Skeletal muscle satellite cell (primary cell): Measurements from ENCODE around the gene NIPSNAP3A.

ENCODE experiments used
- H3K27me3 ChIP-seq: 2 replicates; pipeline ENCODE4 v1.7.0; 2013; ENCODE audit warnings: low read length; ENCODE audit not compliant: control insufficient read depth, insufficient read depth
- H3K36me3 ChIP-seq: 2 replicates; pipeline ENCODE4 v1.7.0; 2013; ENCODE audit warnings: mild to moderate bottlenecking, control low read depth, low read length; ENCODE audit not compliant: insufficient read depth
- H3K4me1 ChIP-seq: 2 replicates; pipeline ENCODE4 v1.7.0; 2013; ENCODE audit warnings: low read length; ENCODE audit not compliant: control insufficient read depth, insufficient read depth
- H3K4me2 ChIP-seq: 2 replicates; pipeline ENCODE4 v1.7.0; 2013; ENCODE audit warnings: mild to moderate bottlenecking, low read length
- H3K4me3 ChIP-seq: 2 replicates; pipeline ENCODE4 v1.7.0; 2013; ENCODE audit warnings: low read length
- H3K9ac ChIP-seq: 2 replicates; pipeline ENCODE4 v1.7.0; 2013; ENCODE audit warnings: mild to moderate bottlenecking, low read depth, low read length, moderate library complexity
- H3K9me3 ChIP-seq: replicated peaks from 2 replicates; pipeline ENCODE4 v1.7.0; 2013; ENCODE audit warnings: mild to moderate bottlenecking, control low read depth, low read length

Gene NIPSNAP3A

DNA sequence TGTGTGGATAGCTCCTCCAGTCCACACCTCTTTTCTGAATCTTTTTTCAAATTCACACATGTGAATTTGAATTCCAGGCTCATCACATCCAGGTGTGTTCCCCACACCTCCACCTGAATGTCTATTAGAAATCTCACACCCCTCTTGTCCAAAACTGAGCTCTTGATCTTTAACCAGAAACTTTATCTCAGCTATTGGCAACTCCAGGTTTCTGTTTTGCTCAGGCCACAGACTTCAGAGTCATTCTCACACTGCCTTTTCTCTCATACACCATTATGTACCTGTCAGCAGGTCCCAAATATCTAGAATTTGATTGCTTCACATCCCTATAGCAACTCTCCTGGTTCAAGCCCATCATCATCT lies 28.1 kb downstream of the NIPSNAP3A start:
- H3K4me1 ChIP-seq: peaks cover 4% of the 10 kb centered on the region
- no peak overlapping the region for H3K9ac ChIP-seq
- H3K9me3 ChIP-seq: no peaks in the 10 kb centered on the region
- no peaks in the 10 kb centered on the region for H3K36me3 ChIP-seq
- H3K4me2 ChIP-seq: no peak overlapping the region
- H3K27me3 ChIP-seq: no peaks in the 10 kb centered on the region
- no peak overlapping the region for H3K4me3 ChIP-seq

DNA sequence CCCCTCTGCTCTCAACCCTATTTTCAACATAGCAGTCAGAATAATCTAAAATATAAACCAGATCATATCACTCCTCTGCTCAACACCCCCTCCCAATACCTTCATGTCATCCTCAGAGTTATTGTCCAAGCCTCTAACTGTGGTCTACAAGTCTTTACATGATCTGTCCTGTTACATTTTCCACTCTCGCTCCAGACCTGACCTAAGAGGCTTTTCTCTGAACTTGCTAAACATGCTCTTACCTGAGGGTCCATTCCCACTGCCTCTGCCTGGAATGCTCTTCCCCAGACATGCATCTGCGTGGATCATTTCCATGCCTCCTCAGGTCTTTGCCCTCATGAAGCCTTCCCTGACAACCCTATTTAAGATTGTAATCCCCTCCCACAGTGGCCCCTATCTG lies 28.5 kb downstream of the NIPSNAP3A start:
- no peak overlapping the region for H3K9ac ChIP-seq
- H3K4me2 ChIP-seq: no peak overlapping the region
- no peaks in the 10 kb centered on the region for H3K9me3 ChIP-seq
- H3K27me3 ChIP-seq: no peaks in the 10 kb centered on the region
- no peaks in the 10 kb centered on the region for H3K36me3 ChIP-seq
- no peak overlapping the region for H3K4me3 ChIP-seq
- peaks cover 4% of the 10 kb centered on the region for H3K4me1 ChIP-seq

- no peak overlapping the region for H3K4me2 ChIP-seq
- no peaks in the 10 kb centered on the region for H3K9me3 ChIP-seq
- no peaks in the 10 kb centered on the region for H3K27me3 ChIP-seq
- H3K4me3 ChIP-seq: no peak overlapping the region
- no peak overlapping the region for H3K9ac ChIP-seq
- H3K4me1 ChIP-seq: peaks cover 4% of the 10 kb centered on the region
- no peaks in the 10 kb centered on the region for H3K36me3 ChIP-seq
These were observed 29.3 kb downstream of the NIPSNAP3A start for GRCh38 chr9:104776797-104777196.

DNA sequence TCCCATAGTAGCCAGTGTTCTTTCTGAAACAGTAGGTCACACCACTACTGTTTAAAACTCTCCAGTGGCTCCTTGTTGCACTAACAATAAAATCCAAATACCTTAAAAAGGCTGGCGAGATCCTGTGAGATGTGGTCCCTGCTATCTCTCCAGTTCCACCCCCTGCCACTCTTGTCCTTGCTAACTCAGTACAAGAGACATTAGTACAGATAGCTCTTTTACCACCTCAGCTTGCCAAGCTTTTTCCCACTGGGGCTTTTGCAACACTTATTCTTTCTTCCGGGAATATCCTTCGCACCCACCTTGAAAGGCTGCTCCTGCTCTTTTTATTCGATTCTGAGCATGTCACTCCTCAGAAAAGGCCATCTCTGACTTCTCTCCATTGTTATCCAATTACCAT lies 31.3 kb downstream of the NIPSNAP3A start:
- Histone ChIP-seq H3K9me3 (no peaks in the 10 kb centered on the region), H3K4me1 (no peaks in the 10 kb centered on the region), H3K9ac (no peak overlapping the region), H3K36me3 (no peaks in the 10 kb centered on the region), H3K4me3 (no peak overlapping the region), H3K27me3 (no peaks in the 10 kb centered on the region), H3K4me2 (no peak overlapping the region)

DNA sequence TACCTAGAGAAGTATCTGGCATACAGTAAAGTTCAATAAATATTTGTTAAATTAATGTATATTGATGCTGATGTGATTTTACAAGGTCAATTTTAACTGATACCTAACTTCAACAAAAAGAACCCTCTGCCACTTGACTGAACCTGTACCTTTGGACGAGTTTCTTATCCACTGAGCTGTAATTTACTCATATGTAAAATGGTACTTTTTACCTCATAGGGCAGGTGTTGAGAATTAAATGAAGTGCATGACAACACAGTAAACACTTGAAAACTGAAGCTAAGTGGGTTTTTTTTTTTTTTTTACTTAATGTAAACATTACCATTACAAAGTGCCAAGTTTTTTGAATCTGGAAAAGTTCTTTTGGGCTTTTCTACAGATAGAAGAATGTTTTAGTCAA lies 31.9 kb downstream of the NIPSNAP3A start:
- no peak overlapping the region for H3K9ac ChIP-seq
- H3K9me3 ChIP-seq: no peaks in the 10 kb centered on the region
- no peak overlapping the region for H3K4me3 ChIP-seq
- no peaks in the 10 kb centered on the region for H3K27me3 ChIP-seq
- no peaks in the 10 kb centered on the region for H3K36me3 ChIP-seq
- no peaks in the 10 kb centered on the region for H3K4me1 ChIP-seq
- no peak overlapping the region for H3K4me2 ChIP-seq

- H3K4me2 ChIP-seq: no peak overlapping the region
- H3K9me3 ChIP-seq: no peaks in the 10 kb centered on the region
- H3K27me3 ChIP-seq: no peaks in the 10 kb centered on the region
- no peak overlapping the region for H3K4me3 ChIP-seq
- no peak overlapping the region for H3K9ac ChIP-seq
- no peaks in the 10 kb centered on the region for H3K4me1 ChIP-seq
- no peaks in the 10 kb centered on the region for H3K36me3 ChIP-seq
These were observed 32.6 kb downstream of the NIPSNAP3A start for GRCh38 chr9:104779946-104780535.

- Histone ChIP-seq H3K27me3 (no peaks in the 10 kb centered on the region), H3K9ac (no peak overlapping the region), H3K4me3 (no peak overlapping the region), H3K4me1 (no peaks in the 10 kb centered on the region), H3K36me3 (no peaks in the 10 kb centered on the region), H3K9me3 (no peaks in the 10 kb centered on the region), H3K4me2 (no peak overlapping the region)
These were observed 33.4 kb downstream of the NIPSNAP3A start for GRCh38 chr9:104780796-104781395.

DNA sequence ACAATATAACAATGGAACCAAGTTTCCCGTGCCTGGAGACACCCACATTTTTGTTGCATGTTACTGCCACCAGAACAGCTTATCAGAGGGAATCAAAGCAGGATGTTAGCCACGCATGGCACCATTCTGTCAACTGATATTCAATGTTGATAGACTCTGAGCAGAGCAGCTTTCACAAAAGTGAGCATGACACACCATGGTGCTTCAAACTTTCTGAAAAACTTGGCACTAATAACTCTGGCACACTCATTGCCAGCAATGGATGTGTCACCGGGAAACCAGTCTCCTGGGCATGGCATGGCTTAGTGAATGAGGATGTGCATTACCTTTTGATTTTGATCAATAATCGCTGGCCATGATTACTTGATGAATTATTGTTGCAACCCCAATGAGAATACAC lies 36.1 kb downstream of the NIPSNAP3A start:
- Histone ChIP-seq H3K4me3 (no peak overlapping the region), H3K4me1 (no peaks in the 10 kb centered on the region), H3K27me3 (no peaks in the 10 kb centered on the region), H3K36me3 (no peaks in the 10 kb centered on the region), H3K9me3 (no peaks in the 10 kb centered on the region), H3K9ac (no peak overlapping the region), H3K4me2 (no peak overlapping the region)

- H3K27me3 ChIP-seq: no peaks in the 10 kb centered on the region
- H3K4me3 ChIP-seq: no peak overlapping the region
- peaks cover 4% of the 10 kb centered on the region for H3K36me3 ChIP-seq
- no peaks in the 10 kb centered on the region for H3K9me3 ChIP-seq
- no peak overlapping the region for H3K9ac ChIP-seq
- H3K4me1 ChIP-seq: no peaks in the 10 kb centered on the region
- H3K4me2 ChIP-seq: no peak overlapping the region
These were observed 36.6 kb downstream of the NIPSNAP3A start for GRCh38 chr9:104784098-104784497.

DNA sequence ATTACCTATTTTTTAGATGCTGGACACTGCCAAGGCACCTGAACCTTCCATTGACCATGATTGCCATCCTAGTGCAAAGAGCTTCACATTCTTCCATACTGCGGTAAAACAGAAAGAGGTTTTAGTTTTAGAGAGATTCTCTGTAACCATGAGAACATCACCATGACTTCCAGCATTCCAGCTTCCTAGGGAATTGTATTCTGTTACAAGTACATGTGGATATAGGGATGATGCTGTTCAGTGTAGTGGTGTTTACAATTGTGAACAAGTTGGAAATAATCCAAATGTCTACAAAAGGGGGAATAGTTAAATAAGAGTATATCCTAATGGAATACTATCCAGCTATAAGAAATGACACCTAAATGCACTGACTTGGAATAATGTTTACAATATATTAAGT lies 38.8 kb downstream of the NIPSNAP3A start:
- no peak overlapping the region for H3K4me3 ChIP-seq
- no peaks in the 10 kb centered on the region for H3K4me1 ChIP-seq
- no peaks in the 10 kb centered on the region for H3K9me3 ChIP-seq
- peaks cover 4% of the 10 kb centered on the region for H3K36me3 ChIP-seq
- no peaks in the 10 kb centered on the region for H3K27me3 ChIP-seq
- H3K4me2 ChIP-seq: no peak overlapping the region
- H3K9ac ChIP-seq: no peak overlapping the region

- no peak overlapping the region for H3K4me3 ChIP-seq
- H3K9me3 ChIP-seq: no peaks in the 10 kb centered on the region
- no peak overlapping the region for H3K9ac ChIP-seq
- H3K4me2 ChIP-seq: no peak overlapping the region
- no peaks in the 10 kb centered on the region for H3K4me1 ChIP-seq
- H3K36me3 ChIP-seq: peaks cover 4% of the 10 kb centered on the region
- no peaks in the 10 kb centered on the region for H3K27me3 ChIP-seq
These were observed 40.0 kb downstream of the NIPSNAP3A start for GRCh38 chr9:104787306-104788015.

GRCh38 chr9:104788251-104788650 lies 40.8 kb downstream of the NIPSNAP3A start:
- Histone ChIP-seq H3K36me3 (peaks cover 4% of the 10 kb centered on the region), H3K9ac (no peak overlapping the region), H3K4me1 (no peaks in the 10 kb centered on the region), H3K9me3 (no peaks in the 10 kb centered on the region), H3K27me3 (no peaks in the 10 kb centered on the region), H3K4me2 (no peak overlapping the region), H3K4me3 (no peak overlapping the region)
